Fibroblast of skin of scalp (primary cell): ENCODE data around the gene TIMM29. TPM values are rescaled to one million over a fixed set of nuclear protein-coding genes. Genes with fewer than 3 reads are reported as not detected.

Experiments
- DNase-seq: peaks from one replicate; pipeline ENCODE4 v3.0.0-alpha.2; 2013
- polyA plus RNA-seq, 2 experiments: library from polyadenylated mRNA; unstranded; fragments of 120-200 nt; gene quantifications; one replicate each; pipeline ENCODE4 v1.2.1, GENCODE V29; 2013; ENCODE audit not compliant: insufficient read length in 2 of 2

The TIMM29 gene
- polyA plus RNA-seq (2013, experiment 1 of 2; ENCODE audit: insufficient read length), result 18.9 TPM
- 17.0 TPM for polyA plus RNA-seq (2013, experiment 2 of 2; ENCODE audit: insufficient read length)

GRCh38 chr19:10928563-10929401 lies at the start of gene TIMM29, which contains the start of gene YIPF2:
TIMM29 (plus strand) TSS chr19:10928811; CDS start chr19:10928823, 12 bp downstream.
YIPF2 (minus strand) TSS chr19:10928639; CDS start chr19:10928410, 229 bp downstream.
- peak; percentile 99 for DNase-seq

GRCh38 chr19:10881403-10882107 lies 47.1 kb upstream of the TIMM29 start:
- no peak for DNase-seq

GRCh38 chr19:10882108-10882457 lies 46.5 kb upstream of the TIMM29 start:
- no peak for DNase-seq

GRCh38 chr19:10884274-10884673 lies 44.3 kb upstream of the TIMM29 start:
- peak; percentile 69 for DNase-seq

GRCh38 chr19:10885201-10886169 lies 43.1 kb upstream of the TIMM29 start:
- peak; percentile 41 for DNase-seq

- no peak for DNase-seq
Observed at GRCh38 chr19:10887616-10888367, 40.8 kb upstream of the TIMM29 start.

- no peak for DNase-seq
Observed at GRCh38 chr19:10888421-10888866, 40.2 kb upstream of the TIMM29 start.

- DNase-seq, result no peak
Observed at GRCh38 chr19:10889880-10890279, 38.7 kb upstream of the TIMM29 start.

GRCh38 chr19:10891405-10892086 lies 37.1 kb upstream of the TIMM29 start:
- DNase-seq, result no peak

- DNase-seq, result no peak
Observed at GRCh38 chr19:10892256-10892655, 36.4 kb upstream of the TIMM29 start.

GRCh38 chr19:10894911-10895213 lies 33.7 kb upstream of the TIMM29 start:
- DNase-seq, result no peak

- no peak for DNase-seq
Observed at GRCh38 chr19:10895363-10895762, 33.2 kb upstream of the TIMM29 start.

GRCh38 chr19:10895920-10896319 lies 32.7 kb upstream of the TIMM29 start:
- no peak for DNase-seq

- DNase-seq, result no peak
Observed at GRCh38 chr19:10896851-10897526, 31.6 kb upstream of the TIMM29 start.

GRCh38 chr19:10898633-10899032 lies 30.0 kb upstream of the TIMM29 start:
- DNase-seq, result no peak

GRCh38 chr19:10899151-10899653 lies 29.4 kb upstream of the TIMM29 start:
- DNase-seq, result no peak

- DNase-seq, result no peak
Observed at GRCh38 chr19:10907925-10908324, 20.7 kb upstream of the TIMM29 start.

GRCh38 chr19:10908380-10908960 lies 20.1 kb upstream of the TIMM29 start:
- DNase-seq, result no peak

GRCh38 chr19:10911579-10912363 lies 16.8 kb upstream of the TIMM29 start:
- no peak for DNase-seq
